Measurements from ENCODE around the gene ELMO1.
A peak's percentile ranks its signal among the peaks of the same experiment; 100 is the strongest.

Gene ELMO1

DNA sequence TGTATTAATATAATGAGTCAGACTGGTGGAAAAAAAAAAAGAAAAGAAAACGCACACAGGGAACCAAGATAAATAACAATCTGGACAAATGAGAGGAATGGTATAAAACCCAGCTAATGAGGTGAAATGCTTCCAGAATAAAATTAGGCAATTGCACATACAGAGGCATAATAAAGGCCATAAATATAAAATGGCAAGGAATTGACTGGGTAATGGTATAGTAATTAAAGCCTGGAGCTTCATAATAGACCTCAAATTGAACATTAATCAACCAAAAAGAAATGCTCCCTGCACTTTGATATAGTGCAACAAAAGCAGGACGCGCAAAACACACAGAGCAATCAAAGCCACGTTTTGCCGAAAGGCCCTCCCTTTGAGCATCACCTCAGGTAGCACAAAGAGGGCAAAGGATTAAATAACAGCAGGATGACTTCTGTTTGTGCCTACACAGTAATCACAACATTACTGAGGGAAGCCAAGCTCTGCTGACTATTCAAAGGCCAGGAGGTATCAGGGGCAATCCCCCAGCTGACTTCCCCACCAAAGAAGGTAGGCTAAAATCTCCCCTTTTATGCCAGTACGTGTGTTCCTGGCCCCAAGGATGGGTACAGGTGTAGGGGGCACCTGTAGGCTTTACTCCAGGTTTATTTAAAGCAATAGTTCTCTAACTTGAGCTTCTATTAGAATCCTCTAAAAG, 343.7 kb downstream of the ELMO1 start:
- H3K9me3 Mint-ChIP-seq: no peaks in the 10 kb centered on the region
- peaks cover 57% of the 10 kb centered on the region for H3K4me1 Mint-ChIP-seq (ENCODE audit: low read depth)
- no peaks in the 10 kb centered on the region for H3K27me3 Mint-ChIP-seq
- peaks cover 18% of the 10 kb centered on the region for H3K36me3 Mint-ChIP-seq (ENCODE audit: low read depth)
- no peak overlapping the region for H3K4me3 Mint-ChIP-seq
- intact Hi-C loops (cut with micrococcal nuclease): no loop called here
- H3K27ac Mint-ChIP-seq: no peak overlapping the region

DNA sequence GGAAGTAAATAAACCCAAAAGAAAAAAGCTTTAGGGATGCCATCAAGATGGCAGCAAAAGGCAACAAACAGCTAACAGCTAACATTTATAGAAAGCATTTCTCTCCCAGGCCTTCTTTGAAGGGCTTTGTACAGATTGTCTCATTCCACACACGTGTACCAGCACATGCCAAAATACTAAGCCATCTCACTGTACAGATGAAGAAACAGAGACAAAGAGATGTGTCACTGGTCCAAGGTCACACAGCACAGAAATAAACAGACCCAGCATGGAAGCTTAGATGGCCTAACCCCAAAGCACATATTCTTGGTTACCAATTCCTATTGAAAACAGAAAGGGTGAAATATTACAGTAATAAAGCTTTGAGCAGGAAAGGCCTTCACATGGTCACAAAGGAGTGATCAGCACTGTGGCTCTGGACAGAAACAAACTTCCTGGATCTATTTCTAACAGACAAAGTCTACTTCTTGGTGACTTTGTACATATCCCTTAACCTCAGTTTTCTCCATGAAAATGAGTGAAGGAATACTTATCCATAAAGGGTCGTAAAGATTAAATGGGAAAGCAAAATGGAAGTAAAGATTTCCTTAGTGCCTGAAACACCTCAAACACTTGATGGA, 346.0 kb downstream of the ELMO1 start:
- intact Hi-C loops (cut with micrococcal nuclease): no loop called here
- no peaks in the 10 kb centered on the region for H3K9me3 Mint-ChIP-seq
- peaks cover 48% of the 10 kb centered on the region for H3K4me1 Mint-ChIP-seq (ENCODE audit: low read depth)
- no peak overlapping the region for H3K27ac Mint-ChIP-seq
- H3K4me3 Mint-ChIP-seq: no peak overlapping the region
- no peaks in the 10 kb centered on the region for H3K27me3 Mint-ChIP-seq
- H3K36me3 Mint-ChIP-seq (ENCODE audit: low read depth): peaks cover 17% of the 10 kb centered on the region

DNA sequence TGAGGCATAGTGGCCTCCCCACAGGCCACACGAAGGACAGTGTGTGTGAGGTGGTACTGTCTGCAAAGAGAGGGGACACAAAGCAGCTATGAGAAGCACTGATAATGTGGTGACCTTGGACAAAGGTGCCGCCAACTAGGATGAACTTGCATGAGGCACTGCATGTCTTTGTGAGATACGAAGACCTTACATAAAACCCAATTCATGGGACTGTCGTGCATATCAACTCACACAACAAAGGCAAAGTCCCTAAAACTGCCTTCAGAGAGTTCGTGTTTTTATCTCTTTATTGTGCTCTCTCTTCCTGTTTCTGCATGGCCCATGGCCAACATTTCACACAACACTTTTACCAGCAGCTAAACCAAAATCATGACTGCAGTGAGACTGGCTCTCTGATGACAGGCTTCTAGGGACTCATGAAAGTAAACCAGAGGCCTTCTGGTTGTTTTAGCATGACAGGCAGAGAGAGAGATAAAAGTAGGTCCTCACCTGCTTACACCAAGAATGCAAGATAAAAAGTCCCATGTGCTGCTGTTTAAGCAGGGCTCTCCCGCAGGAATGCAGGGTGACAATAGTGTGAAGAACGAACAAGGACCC, 347.8 kb downstream of the ELMO1 start:
- Mint-ChIP-seq H3K4me1 (ENCODE audit: low read depth) (peaks cover 45% of the 10 kb centered on the region), H3K9me3 (no peaks in the 10 kb centered on the region), H3K36me3 (ENCODE audit: low read depth) (peaks cover 32% of the 10 kb centered on the region), H3K27ac (peak overlapping the region; percentile 18), H3K27me3 (no peaks in the 10 kb centered on the region), H3K4me3 (no peak overlapping the region)
- intact Hi-C loops (cut with micrococcal nuclease): no loop called here

DNA sequence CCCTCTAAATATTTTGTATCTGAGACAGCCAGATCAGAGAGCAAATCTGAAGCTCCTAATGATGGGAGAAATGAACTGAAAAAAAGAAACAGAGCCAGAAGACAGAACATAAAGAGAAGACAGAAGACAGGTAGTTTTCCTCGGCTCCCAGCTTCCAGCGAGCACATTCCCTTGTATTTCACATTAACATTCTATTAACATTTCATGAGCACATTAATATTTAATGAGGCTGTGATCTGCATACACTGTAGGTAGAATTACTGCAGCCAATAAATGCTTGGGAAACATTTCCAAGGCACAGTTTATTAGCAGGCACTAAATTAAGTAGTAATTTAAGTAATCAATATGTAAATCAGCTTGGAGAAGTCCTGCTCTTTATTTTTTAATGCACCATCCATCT, 349.9 kb downstream of the ELMO1 start:
- Mint-ChIP-seq H3K36me3 (ENCODE audit: low read depth) (peaks cover 53% of the 10 kb centered on the region), H3K4me3 (no peak overlapping the region), H3K4me1 (ENCODE audit: low read depth) (peaks cover 56% of the 10 kb centered on the region), H3K27me3 (no peaks in the 10 kb centered on the region), H3K27ac (no peak overlapping the region), H3K9me3 (no peaks in the 10 kb centered on the region)
- intact Hi-C loops (cut with micrococcal nuclease): no loop called here

DNA sequence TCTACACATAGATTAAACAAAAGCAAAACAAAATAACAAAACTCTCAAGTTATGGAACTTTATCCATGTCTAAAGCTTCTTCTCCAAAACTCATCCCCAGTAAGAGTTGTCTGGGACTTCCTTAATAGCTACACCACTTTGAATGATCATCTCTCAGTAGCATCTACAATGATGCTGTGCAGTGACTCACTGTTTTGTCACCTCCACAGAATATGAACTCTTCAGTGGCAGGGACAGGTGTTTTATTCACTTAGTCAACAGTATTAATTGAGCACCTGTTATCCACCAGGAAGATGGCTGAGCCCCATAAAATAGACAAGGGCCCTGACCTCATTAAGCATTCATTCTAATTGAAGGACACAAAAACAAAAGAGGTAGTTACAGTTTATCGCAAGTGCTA, 350.7 kb downstream of the ELMO1 start:
- no peak overlapping the region for H3K27ac Mint-ChIP-seq
- H3K4me1 Mint-ChIP-seq (ENCODE audit: low read depth): peaks cover 60% of the 10 kb centered on the region
- no peaks in the 10 kb centered on the region for H3K9me3 Mint-ChIP-seq
- intact Hi-C loops (cut with micrococcal nuclease): no loop called here
- no peaks in the 10 kb centered on the region for H3K27me3 Mint-ChIP-seq
- peaks cover 55% of the 10 kb centered on the region for H3K36me3 Mint-ChIP-seq (ENCODE audit: low read depth)
- H3K4me3 Mint-ChIP-seq: no peak overlapping the region

DNA sequence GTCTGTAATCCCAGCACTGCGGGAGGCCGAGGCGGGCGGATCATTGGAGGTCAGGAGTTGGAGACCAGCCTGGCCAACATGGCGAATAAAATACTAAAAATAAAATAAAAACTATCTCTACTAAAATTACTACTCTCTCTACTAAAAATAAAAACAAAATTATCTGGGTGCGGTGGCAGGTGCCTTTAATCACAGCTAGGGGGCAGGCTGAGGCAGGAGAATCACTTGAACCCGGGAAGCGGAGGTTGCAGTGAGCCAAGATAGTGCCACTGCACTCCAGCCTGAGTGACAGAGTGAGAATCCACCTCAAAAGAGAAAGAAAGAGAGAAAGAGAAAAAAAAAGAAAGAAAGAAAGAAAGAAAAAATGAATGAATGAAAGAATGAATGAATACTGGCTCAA, 351.4 kb downstream of the ELMO1 start:
- Mint-ChIP-seq H3K4me1 (ENCODE audit: low read depth) (peaks cover 62% of the 10 kb centered on the region), H3K36me3 (ENCODE audit: low read depth) (peaks cover 55% of the 10 kb centered on the region), H3K27me3 (no peaks in the 10 kb centered on the region), H3K4me3 (no peak overlapping the region), H3K27ac (no peak overlapping the region), H3K9me3 (no peaks in the 10 kb centered on the region)
- intact Hi-C loops (cut with micrococcal nuclease): no loop called here

DNA sequence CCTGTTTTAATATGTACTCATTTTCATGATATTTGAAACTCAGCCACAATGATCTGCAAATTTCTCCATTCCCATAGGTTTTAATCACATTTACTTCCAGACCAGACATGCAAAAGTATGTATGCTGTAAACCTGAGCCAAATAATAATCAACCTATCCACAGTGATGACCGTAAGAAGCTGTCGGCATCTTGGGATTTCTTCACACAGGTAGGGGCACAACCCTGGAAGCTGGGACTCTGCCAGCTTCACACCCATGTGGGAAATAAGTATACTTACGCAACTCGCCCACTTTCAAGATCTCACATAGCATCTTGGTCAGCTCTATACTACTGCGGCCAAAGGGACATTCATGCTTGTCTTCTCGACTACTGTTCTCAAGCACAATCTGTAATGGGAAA, 352.3 kb downstream of the ELMO1 start:
- Mint-ChIP-seq H3K4me3 (no peak overlapping the region), H3K9me3 (no peaks in the 10 kb centered on the region), H3K36me3 (ENCODE audit: low read depth) (peaks cover 60% of the 10 kb centered on the region), H3K4me1 (ENCODE audit: low read depth) (peaks cover 59% of the 10 kb centered on the region), H3K27me3 (no peaks in the 10 kb centered on the region), H3K27ac (no peak overlapping the region)
- intact Hi-C loops (cut with micrococcal nuclease): no loop called here

DNA sequence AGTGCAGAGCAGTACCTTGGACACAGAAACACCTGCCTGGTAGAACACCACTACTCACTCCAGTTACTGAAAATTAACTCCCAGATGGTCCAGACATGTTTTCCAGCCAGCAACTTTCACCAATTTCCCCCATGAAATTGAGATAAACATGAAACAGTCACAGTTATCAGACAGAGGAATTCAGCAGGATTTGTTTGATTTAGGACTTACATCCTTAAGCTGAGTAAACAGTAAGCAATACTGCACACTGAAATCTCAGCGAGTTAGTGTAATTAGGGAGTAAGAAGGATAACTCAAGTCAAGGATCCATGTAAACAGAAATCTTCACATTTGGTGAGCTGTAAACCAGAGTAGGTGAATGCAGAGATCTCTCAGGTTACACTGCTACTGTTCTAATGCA, 353.5 kb downstream of the ELMO1 start:
- intact Hi-C loops (cut with micrococcal nuclease): no loop called here
- no peak overlapping the region for H3K27ac Mint-ChIP-seq

DNA sequence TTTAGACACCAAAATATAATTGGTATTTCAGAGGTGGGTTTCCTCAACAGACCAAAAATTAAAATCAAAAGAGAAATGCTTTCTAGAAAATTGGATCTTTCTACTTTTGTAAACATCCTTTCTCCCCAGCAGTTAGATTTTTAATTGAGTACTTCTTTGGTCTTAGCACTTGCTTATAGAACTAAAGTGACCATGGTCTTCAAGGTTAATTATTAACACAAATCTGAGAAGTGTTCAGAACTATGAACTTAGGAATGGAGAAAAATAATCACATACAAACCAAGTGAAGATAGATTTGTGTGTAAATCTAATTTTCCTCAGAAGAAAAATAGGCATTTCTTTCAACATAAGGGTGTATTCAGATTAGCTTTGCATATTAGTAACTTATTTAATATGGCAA, 355.4 kb downstream of the ELMO1 start:
- intact Hi-C loops (cut with micrococcal nuclease): no loop called here
- H3K9me3 Mint-ChIP-seq: no peaks in the 10 kb centered on the region
- H3K27ac Mint-ChIP-seq: peak overlapping the region; percentile 59
- peaks cover 59% of the 10 kb centered on the region for H3K36me3 Mint-ChIP-seq (ENCODE audit: low read depth)
- no peak overlapping the region for H3K4me3 Mint-ChIP-seq
- peaks cover 40% of the 10 kb centered on the region for H3K4me1 Mint-ChIP-seq (ENCODE audit: low read depth)
- no peaks in the 10 kb centered on the region for H3K27me3 Mint-ChIP-seq

More for the DNA sequence above, 353.5 kb downstream of the ELMO1 start:
- Mint-ChIP-seq H3K9me3 (no peaks in the 10 kb centered on the region), H3K4me1 (ENCODE audit: low read depth) (peaks cover 48% of the 10 kb centered on the region), H3K27me3 (no peaks in the 10 kb centered on the region), H3K36me3 (ENCODE audit: low read depth) (peaks cover 62% of the 10 kb centered on the region), H3K4me3 (no peak overlapping the region)

DNA sequence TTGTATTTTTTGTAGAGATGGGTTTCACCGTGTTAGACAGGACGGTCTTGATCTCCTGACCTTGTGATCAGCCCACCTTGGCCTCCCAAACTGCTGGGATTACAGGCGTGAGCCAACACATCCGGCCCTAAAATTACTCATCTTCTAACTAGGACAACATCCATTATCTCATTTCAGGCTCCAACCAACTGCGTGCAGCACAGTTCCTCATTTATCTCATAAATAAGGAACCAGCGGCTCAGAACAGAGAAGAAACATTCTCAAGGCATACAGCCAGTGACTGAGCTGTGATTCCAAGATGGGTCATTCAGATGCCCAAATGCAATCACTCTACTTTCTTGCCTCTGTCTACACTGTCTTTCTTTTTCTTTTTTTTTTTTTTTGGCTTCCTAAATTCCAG, 356.1 kb downstream of the ELMO1 start:
- Mint-ChIP-seq H3K27me3 (no peaks in the 10 kb centered on the region), H3K4me3 (no peak overlapping the region), H3K9me3 (no peaks in the 10 kb centered on the region), H3K27ac (peak overlapping the region; percentile 59), H3K36me3 (ENCODE audit: low read depth) (peaks cover 60% of the 10 kb centered on the region), H3K4me1 (ENCODE audit: low read depth) (peaks cover 33% of the 10 kb centered on the region)
- intact Hi-C loops (cut with micrococcal nuclease): no loop called here

DNA sequence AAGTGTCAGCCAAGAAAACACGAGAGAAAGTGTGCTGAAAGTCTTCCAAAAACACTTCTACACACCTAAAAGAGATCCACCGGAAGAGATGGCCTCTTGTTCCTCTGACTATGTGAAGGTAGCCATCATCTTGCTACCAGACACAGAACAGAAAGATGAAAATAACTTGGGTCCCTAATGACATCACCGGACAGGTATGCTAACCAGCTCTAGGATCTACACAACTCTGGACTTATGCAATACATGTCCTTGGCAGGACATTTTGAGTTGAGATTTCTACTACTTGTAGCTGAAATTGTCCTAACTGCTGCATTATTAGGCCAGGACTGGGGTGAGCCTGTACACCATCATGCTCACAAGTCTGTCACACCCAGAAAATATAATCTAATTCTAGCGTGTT, 358.7 kb downstream of the ELMO1 start:
- Mint-ChIP-seq H3K4me3 (no peak overlapping the region), H3K27ac (no peak overlapping the region), H3K4me1 (ENCODE audit: low read depth) (peaks cover 29% of the 10 kb centered on the region), H3K27me3 (no peaks in the 10 kb centered on the region), H3K36me3 (ENCODE audit: low read depth) (peaks cover 61% of the 10 kb centered on the region), H3K9me3 (no peaks in the 10 kb centered on the region)
- intact Hi-C loops (cut with micrococcal nuclease): no loop called here

DNA sequence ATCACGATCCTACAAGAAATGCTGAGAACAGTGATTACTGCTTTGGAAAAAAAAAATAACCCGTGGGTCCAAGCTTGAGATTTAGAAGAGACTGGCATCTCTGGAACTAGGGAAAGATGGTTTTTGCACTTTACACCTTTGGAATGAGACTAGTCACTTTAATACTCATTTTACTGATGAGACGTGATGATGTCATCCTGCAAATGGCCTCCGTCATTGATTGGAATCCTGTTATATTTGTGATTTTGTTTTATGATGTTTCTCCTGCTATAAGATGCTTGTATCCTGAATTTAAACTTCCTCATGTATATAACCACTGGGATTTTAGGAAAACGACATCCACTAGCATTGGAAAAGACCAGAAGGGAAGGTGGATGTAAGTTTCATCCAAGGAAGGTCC, 363.1 kb downstream of the ELMO1 start:
- Mint-ChIP-seq H3K4me1 (ENCODE audit: low read depth) (peaks cover 6% of the 10 kb centered on the region), H3K4me3 (no peak overlapping the region), H3K9me3 (no peaks in the 10 kb centered on the region), H3K27ac (no peak overlapping the region), H3K27me3 (no peaks in the 10 kb centered on the region), H3K36me3 (ENCODE audit: low read depth) (peaks cover 59% of the 10 kb centered on the region)
- intact Hi-C loops (cut with micrococcal nuclease): no loop called here

DNA sequence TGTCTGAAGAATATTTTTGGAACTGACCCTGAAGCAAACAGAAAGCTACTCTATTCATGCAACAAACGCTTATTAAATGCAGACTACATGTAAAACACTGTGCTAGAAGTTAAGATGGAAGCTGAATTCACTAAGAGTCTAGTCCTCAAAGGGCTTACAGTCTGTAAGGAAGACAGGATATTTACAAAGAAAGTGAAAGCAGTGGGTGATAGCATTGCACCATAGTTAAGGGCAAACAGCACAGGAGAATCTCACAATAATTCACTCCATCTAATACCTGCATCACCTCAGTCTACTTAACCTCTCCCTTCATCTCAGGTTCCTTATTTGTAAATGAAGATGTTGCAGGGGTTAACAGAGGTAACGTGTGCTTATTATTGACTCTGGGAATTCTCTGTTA, 364.4 kb downstream of the ELMO1 start:
- Mint-ChIP-seq H3K27ac (no peak overlapping the region), H3K4me3 (no peak overlapping the region), H3K36me3 (ENCODE audit: low read depth) (peaks cover 66% of the 10 kb centered on the region), H3K9me3 (no peaks in the 10 kb centered on the region), H3K4me1 (ENCODE audit: low read depth) (peaks cover 15% of the 10 kb centered on the region), H3K27me3 (no peaks in the 10 kb centered on the region)
- intact Hi-C loops (cut with micrococcal nuclease): no loop called here

DNA sequence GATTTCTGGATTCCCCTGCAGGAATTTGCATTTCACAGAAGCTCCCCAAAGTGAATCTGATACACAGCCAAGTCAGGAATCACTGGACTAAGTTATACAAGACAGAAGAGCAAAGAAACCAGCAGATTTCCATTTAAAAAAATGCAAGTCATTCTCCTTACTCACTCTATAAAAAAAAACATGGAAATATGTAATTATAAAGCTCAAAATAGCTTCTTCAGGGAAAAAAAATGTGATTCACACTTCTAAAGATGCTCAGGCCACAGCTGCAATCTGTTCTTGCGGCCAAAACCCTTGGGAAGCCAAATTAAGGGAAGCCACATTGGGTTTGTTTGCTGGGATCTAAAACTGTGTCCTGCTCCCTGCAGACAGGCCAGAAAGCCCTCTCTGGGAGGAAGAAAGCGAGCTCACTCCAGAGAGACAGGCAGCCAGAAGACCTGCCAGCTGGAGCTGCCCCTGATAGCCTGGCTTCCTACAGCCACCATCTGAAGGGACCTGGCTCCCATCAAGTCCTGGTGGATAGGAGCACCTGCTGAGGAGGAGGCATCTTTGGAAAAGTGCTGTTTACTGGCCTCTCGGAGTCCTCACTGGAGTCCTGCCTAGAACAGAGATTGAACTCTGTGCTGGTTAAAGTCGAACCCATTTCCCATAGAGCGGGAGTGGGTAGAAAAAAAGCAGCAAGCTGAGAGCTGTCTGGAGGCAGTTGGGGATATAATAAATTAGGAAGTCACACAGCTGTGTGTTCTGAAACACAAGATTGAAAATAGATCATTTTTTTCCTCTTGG, 365.2 kb downstream of the ELMO1 start:
- Mint-ChIP-seq H3K36me3 (ENCODE audit: low read depth) (peaks cover 68% of the 10 kb centered on the region), H3K4me1 (ENCODE audit: low read depth) (peaks cover 18% of the 10 kb centered on the region), H3K9me3 (no peaks in the 10 kb centered on the region), H3K4me3 (no peak overlapping the region), H3K27ac (no peak overlapping the region), H3K27me3 (no peaks in the 10 kb centered on the region)
- intact Hi-C loops (cut with micrococcal nuclease): no loop called here
